Measurements from ENCODE around the gene SLC38A5.
"Not testable (repeated sequence)": the region's sequence is repeated elsewhere in the genome, so short reads cannot be mapped to it uniquely, and the experiment has no call there.

SLC38A5 gene

DNA sequence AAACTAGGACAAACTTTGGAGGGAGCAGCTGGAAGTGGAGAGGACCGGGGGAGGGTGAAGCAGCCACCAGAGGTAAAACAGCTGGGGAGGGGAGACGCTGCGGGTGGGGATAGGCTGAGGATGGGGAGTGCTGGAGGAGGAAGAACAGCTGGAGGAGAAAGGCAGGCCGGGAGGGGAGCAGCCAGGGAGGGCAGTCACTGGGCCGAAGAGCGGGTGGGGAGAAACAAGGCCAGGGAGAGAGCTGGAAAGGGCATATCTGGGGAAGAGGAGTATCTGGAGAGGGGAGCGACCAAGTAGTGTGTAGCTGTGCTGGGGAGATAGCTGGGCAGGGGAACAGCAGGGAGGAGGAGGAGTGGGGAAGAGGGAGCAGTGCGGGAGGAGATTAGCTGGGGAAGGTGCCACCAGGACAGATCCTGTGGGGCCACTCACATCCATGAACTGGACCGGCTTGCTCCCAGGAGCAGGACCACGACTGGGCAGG, 2.7 kb downstream of the SLC38A5 start:
- DNase-seq, result no peak

DNA sequence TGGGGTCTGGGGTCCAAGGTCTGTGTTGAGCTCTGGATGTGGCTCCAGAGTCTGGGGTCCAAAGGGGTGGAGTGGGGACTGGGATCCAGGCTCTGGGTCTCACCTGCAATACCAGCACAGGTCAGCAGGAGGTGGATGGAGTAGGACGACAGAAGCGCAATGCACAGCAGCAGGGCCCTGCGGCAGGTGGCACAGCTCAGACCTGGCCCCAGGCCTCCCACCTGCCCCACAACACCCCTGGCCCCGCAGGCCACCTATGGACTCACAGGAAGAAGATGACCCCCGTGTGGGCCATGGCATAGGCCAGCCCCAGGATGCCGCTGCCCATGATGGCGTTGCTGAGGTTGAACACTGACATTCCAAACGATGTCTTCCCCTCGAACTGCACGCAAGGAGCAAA, 3.4 kb downstream of the SLC38A5 start:
- DNase-seq, result no peak

- DNase-seq, result no peak
Observed at GRCh38 chrX:48465336-48465933, 4.6 kb downstream of the SLC38A5 start.

- no peak for DNase-seq
Observed at GRCh38 chrX:48461830-48462229, 8.2 kb downstream of the SLC38A5 start.

GRCh38 chrX:48460606-48461005, 9.5 kb downstream of the SLC38A5 start:
- DNase-seq, result no peak

DNA sequence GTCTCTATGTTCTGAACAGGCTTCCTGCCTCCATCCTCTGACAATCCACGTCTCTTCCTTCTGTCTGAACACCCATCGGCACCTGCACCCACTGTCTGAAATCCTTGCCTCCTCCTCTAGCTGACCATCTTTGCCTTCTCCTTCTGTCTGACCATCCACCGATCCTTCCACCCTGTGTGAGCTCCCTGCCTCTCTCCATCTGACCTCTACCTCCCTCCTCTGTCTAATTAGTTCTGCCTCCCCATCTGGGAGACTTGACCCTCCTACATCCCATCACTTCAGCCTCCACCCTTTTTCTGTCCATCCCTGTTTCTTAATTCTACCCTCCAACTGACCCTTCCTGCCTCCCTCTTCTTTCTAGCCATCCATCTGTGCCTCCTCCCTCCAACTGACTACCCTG, 10.0 kb downstream of the SLC38A5 start:
- no peak for DNase-seq

DNA sequence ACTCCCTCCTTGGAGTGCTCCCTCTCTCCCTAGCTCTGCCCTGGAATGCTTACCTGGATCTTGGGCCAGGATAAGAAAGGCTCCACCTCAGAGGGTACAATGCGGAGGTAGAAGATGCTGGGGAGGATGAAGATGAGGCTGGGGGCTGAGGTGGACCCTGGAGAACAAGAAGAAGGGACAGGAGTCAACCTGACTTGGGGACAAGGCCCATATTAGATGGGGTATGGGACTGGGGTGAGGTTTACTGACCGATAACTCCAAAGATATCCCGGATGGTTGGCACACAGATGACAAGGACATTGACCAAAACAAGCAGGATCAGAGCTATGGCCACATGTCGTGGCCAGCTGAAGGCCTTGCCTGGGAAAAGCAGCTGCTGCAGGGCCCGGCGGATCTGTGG, 10.6 kb downstream of the SLC38A5 start:
- no peak for DNase-seq

DNA sequence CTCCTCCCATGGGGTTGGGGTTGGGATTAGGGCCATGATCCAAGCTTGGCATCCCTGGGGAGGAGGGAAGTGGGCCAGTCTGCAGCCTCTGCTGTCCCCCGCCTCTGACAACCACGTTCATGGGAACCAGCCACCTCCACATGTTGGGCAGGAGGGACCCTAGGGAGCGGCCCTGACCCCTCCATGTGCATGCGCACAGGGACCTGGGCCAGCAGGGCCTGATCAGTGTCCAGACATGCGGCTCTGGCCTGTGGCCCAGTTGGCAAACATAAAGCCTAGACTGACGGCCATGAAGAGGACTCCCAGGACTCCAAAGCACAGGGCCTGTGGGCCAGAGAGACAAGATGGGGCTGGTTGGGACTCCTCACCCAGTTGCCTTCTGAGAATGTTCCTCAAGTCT, 11.3 kb downstream of the SLC38A5 start:
- DNase-seq, result no peak

DNA sequence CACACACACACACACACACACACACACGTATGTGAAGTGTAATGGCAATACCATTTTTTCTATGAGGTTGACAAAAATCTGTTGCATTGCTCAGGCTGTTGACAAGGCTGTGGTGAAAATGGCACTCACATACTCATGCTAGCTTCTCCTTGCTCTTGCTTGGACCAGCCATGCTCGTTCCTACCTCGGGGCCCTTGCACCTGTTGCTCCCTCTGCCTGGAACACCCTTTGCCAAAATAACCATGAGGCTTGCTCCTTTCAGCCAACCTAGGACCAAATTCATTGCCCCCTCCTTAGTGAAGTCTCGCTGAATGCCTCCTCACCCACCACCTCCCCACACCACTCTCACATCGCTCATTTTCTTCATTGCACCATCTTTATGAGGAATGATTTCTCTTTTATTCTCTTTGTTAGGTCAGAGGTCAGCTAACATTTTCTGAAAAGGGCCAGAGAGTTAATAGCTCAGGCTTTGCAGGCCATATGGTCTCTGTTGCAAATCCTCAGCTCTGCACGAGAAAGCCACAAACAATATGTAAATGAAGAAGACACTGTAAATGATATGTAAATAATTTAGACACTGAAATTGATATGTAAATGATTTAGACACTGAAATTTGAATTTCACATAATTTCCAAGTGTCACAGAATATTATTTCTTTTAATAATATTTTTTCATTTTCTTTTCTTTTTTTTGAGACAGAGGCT, 13.3 kb downstream of the SLC38A5 start:
- no peak for DNase-seq

DNA sequence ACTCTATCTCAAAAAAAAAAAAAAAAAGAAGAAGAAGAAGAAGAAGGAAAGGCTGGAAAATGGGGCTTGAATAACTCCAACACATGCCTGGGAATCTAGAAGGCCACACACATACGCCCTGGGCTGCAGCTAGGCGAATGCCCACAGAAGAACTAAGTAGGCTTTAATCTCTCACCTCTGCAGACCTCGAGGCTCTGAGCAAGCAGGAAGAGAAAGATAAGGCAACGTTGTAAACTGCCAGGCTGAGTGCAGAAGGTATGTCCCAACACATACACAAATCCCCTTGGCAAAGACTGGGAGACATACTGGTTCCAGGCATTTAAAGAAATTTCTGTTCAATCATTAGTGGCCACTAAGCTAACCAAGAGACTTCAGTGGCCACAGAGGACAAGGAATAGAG, 18.4 kb downstream of the SLC38A5 start:
- DNase-seq, result no peak

DNA sequence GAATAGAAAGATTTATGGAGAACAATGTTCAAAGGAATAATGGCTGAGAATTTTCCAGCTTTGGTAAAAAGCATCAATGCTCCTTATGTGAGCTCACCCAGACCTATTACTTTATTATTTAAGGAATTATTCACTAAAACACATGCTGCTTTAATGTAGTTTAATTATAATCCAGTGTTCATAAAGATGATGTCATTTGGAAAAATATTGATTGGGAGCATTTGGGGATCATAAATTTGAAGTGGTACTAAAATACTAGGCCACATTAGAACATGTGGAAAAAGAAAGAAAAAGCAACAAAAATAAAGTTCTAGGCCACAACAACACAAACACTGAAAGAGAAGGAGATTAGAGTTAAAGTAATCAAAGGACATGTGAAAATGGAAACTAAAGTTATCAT, 20.0 kb downstream of the SLC38A5 start:
- DNase-seq, result no peak

GRCh38 chrX:48447201-48447600, 22.9 kb downstream of the SLC38A5 start:
- not testable (repeated sequence) for DNase-seq

DNA sequence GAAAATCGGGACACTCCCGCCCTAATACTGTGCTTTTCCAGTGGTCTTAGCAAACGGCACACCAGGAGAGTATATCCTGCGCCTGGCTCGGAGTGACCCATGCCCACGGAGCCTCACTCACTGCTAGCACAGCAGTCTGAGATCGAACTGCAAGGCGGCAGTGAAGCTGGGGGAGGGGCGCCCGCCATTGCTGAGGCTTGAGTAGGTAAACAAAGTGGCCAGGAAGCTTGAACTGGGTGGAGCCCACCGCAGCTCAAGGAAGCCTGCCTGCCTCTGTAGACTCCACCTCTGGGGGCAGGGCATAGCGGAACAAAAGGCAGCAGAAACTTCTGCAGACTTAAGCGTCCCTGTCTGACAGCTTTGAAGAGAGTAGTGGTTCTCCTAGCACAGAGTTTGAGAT, 36.3 kb downstream of the SLC38A5 start:
- DNase-seq, result not testable (repeated sequence)

- not testable (repeated sequence) for DNase-seq
Observed at GRCh38 chrX:48430166-48430565, 39.9 kb downstream of the SLC38A5 start.

DNA sequence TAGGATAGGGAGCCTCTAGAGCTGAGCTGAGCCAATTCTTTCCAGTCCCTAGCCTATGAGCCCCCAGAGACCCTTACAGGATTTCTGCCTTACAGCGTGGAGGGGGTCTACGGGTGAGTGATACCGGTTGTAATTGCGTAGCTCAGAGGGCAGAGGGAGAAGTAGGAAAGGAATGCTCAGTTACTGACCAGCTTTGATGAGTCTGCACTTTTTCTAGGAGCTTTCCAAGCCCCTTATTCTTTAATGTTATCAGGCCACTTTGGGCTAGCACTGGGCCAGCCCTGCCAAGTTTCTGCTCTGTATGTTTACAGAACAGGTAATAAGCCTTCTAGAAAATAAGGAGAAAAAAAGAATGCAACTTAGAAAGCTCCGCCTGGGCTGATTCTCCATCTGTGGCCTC, 40.5 kb downstream of the SLC38A5 start:
- DNase-seq, result not testable (repeated sequence)

DNA sequence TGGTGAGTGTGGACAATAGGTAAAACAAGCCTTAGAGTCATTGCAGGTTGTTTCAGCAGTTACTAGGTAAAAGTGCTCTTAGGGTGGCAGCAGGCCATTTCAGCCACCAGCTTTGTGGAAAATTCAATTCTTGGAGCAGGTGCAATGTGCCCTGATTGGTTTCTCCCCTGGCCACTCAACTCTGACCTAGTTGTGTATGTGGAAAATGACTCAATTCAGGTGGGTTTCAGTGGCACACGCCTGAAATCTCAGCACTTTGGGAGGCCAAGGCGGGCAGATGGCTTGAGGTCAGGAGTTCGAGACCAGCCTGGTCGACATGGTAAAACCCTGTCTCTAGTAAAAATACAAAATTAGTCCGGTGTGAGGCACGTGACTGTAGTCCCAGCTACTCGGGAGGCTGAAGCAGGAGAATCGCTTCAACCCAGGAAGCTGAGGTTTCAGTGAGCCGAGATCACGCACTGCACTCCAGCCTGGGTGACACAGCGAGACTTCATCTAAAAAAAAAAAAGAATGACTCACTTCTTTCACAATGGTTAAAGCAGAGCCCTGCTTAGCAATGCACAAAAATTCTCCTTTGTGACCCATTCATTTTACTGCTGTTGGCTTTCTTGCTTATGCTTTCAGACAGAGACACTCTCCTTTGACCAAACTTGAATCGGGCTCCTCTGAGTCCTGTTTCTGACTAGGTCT, 42.9 kb downstream of the SLC38A5 start:
- not testable (repeated sequence) for DNase-seq

GRCh38 chrX:48411860-48412259, 58.2 kb downstream of the SLC38A5 start, which contains the start of gene SSX4B:
TSS of gene SSX4B (minus strand) at chrX:48411960. CDS start at chrX:48411372, 588 bp downstream.
- DNase-seq, result not testable (repeated sequence)
